IMR-90 (cell line): Measurements from ENCODE around the gene RAB1A. TPM values are rescaled to one million over a fixed set of nuclear protein-coding genes. Genes with fewer than 3 reads are reported as not detected.

Source experiments
- ATAC-seq: fragments of 200-7000 bp; cut with Tn5 transposase; 2 replicates; pipeline ENCODE4 v1.9.1; 2020; ENCODE audit warnings: low read depth, mild to moderate bottlenecking, moderate library complexity
- BruUV-seq: library from RNA; stranded (reverse); fragments of 400-500 nt; replicated peaks from 2 replicates; lab custom pipeline; 2021; lab: Mats Ljungman, UMichigan
- CTCF ChIA-PET: fragments of 300-600 bp; formaldehyde crosslinking; extraction: SDS; loops from one replicate; lab custom pipeline; 2021; ENCODE audit warnings: antibody characterized with exemption; lab: Yijun Ruan, JAX
- POLR2A ChIA-PET: fragments of 300-600 bp; sonication (Branson Sonifier 250); formaldehyde crosslinking; loops from one replicate; lab custom pipeline; 2022; ENCODE audit warnings: antibody characterized with exemption; ENCODE audit not compliant: unreplicated experiment; lab: Charles Lee
- DNase-seq: peaks from one replicate; pipeline ENCODE4 v3.0.0; 2013
- H2AFZ ChIP-seq: replicated peaks from 2 replicates; pipeline ENCODE3; 2013; ENCODE audit warnings: low read length, mild to moderate bottlenecking; ENCODE audit not compliant: poor library complexity
- H2AK5ac ChIP-seq: 2 replicates; pipeline ENCODE4 v1.6.1; 2013; ENCODE audit warnings: low read depth, low read length, inconsistent platforms
- H2AK9ac ChIP-seq: replicated peaks from 2 replicates; pipeline ENCODE3; 2013; ENCODE audit warnings: mild to moderate bottlenecking, low read depth, low read length, moderate library complexity; ENCODE audit not compliant: poor library complexity
- H2BK120ac ChIP-seq: 2 replicates; pipeline ENCODE4 v1.6.1; 2013; ENCODE audit warnings: low read depth, low read length, inconsistent platforms
- H2BK15ac ChIP-seq: 3 replicates; pipeline ENCODE4 v1.6.1; 2013; ENCODE audit warnings: low read depth, low read length, inconsistent platforms
- H2BK20ac ChIP-seq: 2 replicates; pipeline ENCODE4 v1.6.1; 2013; ENCODE audit warnings: low read depth, mild to moderate bottlenecking, inconsistent platforms, low read length, moderate library complexity
- H2BK5ac ChIP-seq: 2 replicates; pipeline ENCODE4 v1.6.1; 2013; ENCODE audit warnings: mild to moderate bottlenecking, low read depth, low read length, inconsistent platforms; ENCODE audit not compliant: poor library complexity, severe bottlenecking
- H3K14ac ChIP-seq: replicated peaks from 2 replicates; pipeline ENCODE4 v1.6.1; 2013; ENCODE audit warnings: low read depth, low read length, inconsistent platforms
- H3K18ac ChIP-seq: 2 replicates; pipeline ENCODE4 v1.6.1; 2013; ENCODE audit warnings: low read depth, low read length, control low read depth
- H3K23ac ChIP-seq: 2 replicates; pipeline ENCODE4 v1.6.1; 2013; ENCODE audit warnings: low read depth, low read length, inconsistent platforms
- H3K27ac ChIP-seq: 2 replicates; pipeline ENCODE4 v1.5.1; 2013; ENCODE audit warnings: mild to moderate bottlenecking, control low read depth, low read length; ENCODE audit not compliant: insufficient read depth
- H3K27me3 ChIP-seq: 2 replicates; pipeline ENCODE4 v1.6.1; 2013; ENCODE audit warnings: low read length; ENCODE audit not compliant: control insufficient read depth, insufficient read depth
- H3K36me3 ChIP-seq: 2 replicates; pipeline ENCODE4 v1.6.1; 2013; ENCODE audit warnings: low read length, mixed read lengths; ENCODE audit not compliant: control insufficient read depth, insufficient read depth
- H3K4ac ChIP-seq: 2 replicates; pipeline ENCODE4 v1.6.1; 2013; ENCODE audit warnings: low read depth, low read length, inconsistent platforms
- H3K4me1 ChIP-seq: 2 replicates; pipeline ENCODE4 v1.6.1; 2013; ENCODE audit warnings: low read length, mixed read lengths; ENCODE audit not compliant: control insufficient read depth, insufficient read depth
- H3K4me2 ChIP-seq: 2 replicates; pipeline ENCODE4 v1.6.1; 2013; ENCODE audit warnings: low read depth, mild to moderate bottlenecking, control low read depth, low read length, moderate library complexity
- H3K4me3 ChIP-seq: 2 replicates; pipeline ENCODE4 v1.5.1; 2013; ENCODE audit warnings: low read depth, mild to moderate bottlenecking, control low read depth, low read length, moderate library complexity; ENCODE audit not compliant: insufficient read depth
- H3K56ac ChIP-seq: 2 replicates; pipeline ENCODE4 v1.6.1; 2013; ENCODE audit warnings: low read length, inconsistent platforms; ENCODE audit not compliant: insufficient read depth; ENCODE audit errors: extremely low read depth
- H3K79me1 ChIP-seq, 2 experiments: 2 replicates each; pipeline ENCODE4 v1.6.1; 2013; ENCODE audit warnings: low read length in 2 of 2, inconsistent platforms in 1 of 2, low read depth in 1 of 2
- H3K9ac ChIP-seq: 2 replicates; pipeline ENCODE4 v1.6.1; 2013; ENCODE audit warnings: low read depth, low read length, control low read depth
- H3K9me1 ChIP-seq: 2 replicates; pipeline ENCODE4 v1.6.1; 2013; ENCODE audit warnings: low read length, inconsistent platforms; ENCODE audit not compliant: insufficient read depth
- H3K9me3 ChIP-seq: 2 replicates; pipeline ENCODE4 v1.6.1; 2013; ENCODE audit warnings: low read length; ENCODE audit not compliant: control insufficient read depth, insufficient read depth
- H4K20me1 ChIP-seq: 2 replicates; pipeline ENCODE4 v1.6.1; 2013; ENCODE audit warnings: low read length, inconsistent platforms; ENCODE audit not compliant: insufficient read depth
- H4K5ac ChIP-seq: 2 replicates; pipeline ENCODE4 v1.6.1; 2013; ENCODE audit warnings: mild to moderate bottlenecking, low read depth, low read length, control low read depth
- H4K8ac ChIP-seq, 2 experiments: 2 replicates each; pipeline ENCODE4 v1.6.1; 2013; ENCODE audit warnings: low read depth in 2 of 2, low read length in 2 of 2, control low read depth in 1 of 2, inconsistent platforms in 1 of 2
- H4K91ac ChIP-seq: 2 replicates; pipeline ENCODE4 v1.6.1; 2013; ENCODE audit warnings: low read depth, low read length, inconsistent platforms; ENCODE audit not compliant: insufficient read depth
- MAFK ChIP-seq: IDR thresholded peaks from 2 replicates; pipeline ENCODE4 v1.6.1; 2012; ENCODE audit warnings: low read depth, low read length, improper control_type of control experiment
- POLR2A ChIP-seq: IDR thresholded peaks from 2 replicates; pipeline ENCODE4 v1.6.1; 2012; ENCODE audit warnings: mild to moderate bottlenecking, low read depth, low read length
- WGBS, 2 experiments: methylation state at CpG; one replicate each; pipeline versions ENCODE4 v1.1.5 to v1.1.7; 2013; ENCODE audit warnings: missing lambda C conversion rate in 2 of 2; ENCODE audit not compliant: insufficient read length in 1 of 2; ENCODE audit errors: extremely low coverage in 2 of 2; 5-methylcytosine and 5-hydroxymethylcytosine counted together
- dilution Hi-C: fragments of 300-500 bp; cut with HindIII; formaldehyde crosslinking; loops from one replicate; pipeline ENCODE4 v1.14.3; 2018; ENCODE audit warnings: low sequenced_read_pairs; ENCODE audit not compliant: unreplicated experiment
- in situ Hi-C: fragments of 300-500 bp; cut with MboI; formaldehyde crosslinking; loops from 3 replicates; pipeline ENCODE4 v1.14.3; 2019; ENCODE audit warnings: low sequenced_read_pairs, inconsistent platforms, mixed read lengths
- intact Hi-C: fragments of 100-400 bp; cut with micrococcal nuclease; formaldehyde crosslinking; loops from 2 replicates; pipeline ENCODE4 v1.10.0; 2022
- polyA plus RNA-seq, 3 experiments: library from polyadenylated mRNA; depleted of rRNA; stranded (reverse); fragments of >200 nt; gene quantifications; 2 replicates each; pipeline ENCODE4 v1.2.3, GENCODE V29; 2012; ENCODE audit warnings: low replicate concordance in 1 of 3
- total RNA-seq: library from RNA; depleted of rRNA; stranded (reverse); fragments of >200 nt; gene quantifications from 2 replicates; pipeline ENCODE4 v1.2.3, GENCODE V29; 2012

Gene RAB1A
- total and polyA plus RNA-seq, 2 of the 4 experiments (the other 2 are of a cell fraction), result 114 to 169 TPM

- no peak overlapping the region for H3K23ac ChIP-seq
Observed at GRCh38 chr2:65153515-65153914, 23.6 kb upstream of the RAB1A start.

More at GRCh38 chr2:65153515-65153914, 23.6 kb upstream of the RAB1A start:
- Histone ChIP-seq H4K91ac (no peak overlapping the region), H2AK5ac (no peak overlapping the region), H4K5ac (no peak overlapping the region), H2AFZ (no peak overlapping the region), H2BK15ac (no peak overlapping the region), H4K8ac (no peak overlapping the region), H2AK9ac (no peak overlapping the region), H3K9me3 (no peaks in the 10 kb centered on the region), H3K27ac (no peak overlapping the region), H2BK5ac (no peak overlapping the region), H3K36me3 (no peaks in the 10 kb centered on the region), H3K4me1 (no peaks in the 10 kb centered on the region), H3K4ac (no peak overlapping the region), H3K18ac (no peak overlapping the region), H3K9ac (no peak overlapping the region), H3K27me3 (peaks cover 3% of the 10 kb centered on the region; the same call in 1 of the 2 replicates), H3K4me3 (no peak overlapping the region), H3K9me1 (no peaks in the 10 kb centered on the region), H4K20me1 (no peaks in the 10 kb centered on the region), H3K4me2 (no peak overlapping the region), H3K56ac (no peak overlapping the region), H2BK120ac (no peak overlapping the region), H3K14ac (no peak overlapping the region), H2BK20ac (no peak overlapping the region), H3K79me1 (no peaks in the 10 kb centered on the region)
- BruUV-seq, result no TSS peak
- no peak for ATAC-seq
- TF ChIP-seq MAFK (no peak), POLR2A (no peak)
- in situ Hi-C loops, result loop anchor here (25.0 kb wide), 1 partner anchor 241 kb away; no protein-coding TSS in a partner anchor
- WGBS, 2 experiments, result 60% methylated on average over 1 of the region's 3 CpGs; no CpG with 5 or more reads in 1 of the 2 experiments
- intact Hi-C loops, result no loop called here
- peak; percentile 24 for DNase-seq
- dilution Hi-C loops, result no loop called here
- ChIA-PET POLR2A (no interaction called here), CTCF (no interaction called here)
